SK-N-SH (cell line): ENCODE measurements around the gene RAPGEF1.

ENCODE experiments used
- ELF1 ChIP-seq: IDR thresholded peaks from 2 replicates; pipeline ENCODE4 v1.4.0; 2012
- FOXM1 ChIP-seq: IDR thresholded peaks from 2 replicates; pipeline ENCODE4 v1.4.0; 2012; ENCODE audit warnings: low read depth, mild to moderate bottlenecking
- POLR2AphosphoS5 ChIP-seq: IDR thresholded peaks from 2 replicates; pipeline ENCODE4 v1.6.1; 2012; ENCODE audit warnings: low read depth, low read length
- SIN3A ChIP-seq: IDR thresholded peaks from 2 replicates; pipeline ENCODE4 v1.6.1; 2012; ENCODE audit warnings: low read depth, mild to moderate bottlenecking, low read length, moderate library complexity, borderline replicate concordance
- TF ChIP-seq, protein P1 (sequence below): fragments of 200-600 bp; sonication (generic); IDR thresholded peaks from 2 replicates; pipeline ENCODE4 v1.6.1; 2017; ENCODE audit warnings: antibody characterized with exemption, mild to moderate bottlenecking, moderate library complexity
- TF ChIP-seq, protein P2 (sequence below): IDR thresholded peaks from 2 replicates; pipeline ENCODE4 v1.6.1; 2012; ENCODE audit warnings: mild to moderate bottlenecking, low read depth, low read length, moderate library complexity

DNA sequence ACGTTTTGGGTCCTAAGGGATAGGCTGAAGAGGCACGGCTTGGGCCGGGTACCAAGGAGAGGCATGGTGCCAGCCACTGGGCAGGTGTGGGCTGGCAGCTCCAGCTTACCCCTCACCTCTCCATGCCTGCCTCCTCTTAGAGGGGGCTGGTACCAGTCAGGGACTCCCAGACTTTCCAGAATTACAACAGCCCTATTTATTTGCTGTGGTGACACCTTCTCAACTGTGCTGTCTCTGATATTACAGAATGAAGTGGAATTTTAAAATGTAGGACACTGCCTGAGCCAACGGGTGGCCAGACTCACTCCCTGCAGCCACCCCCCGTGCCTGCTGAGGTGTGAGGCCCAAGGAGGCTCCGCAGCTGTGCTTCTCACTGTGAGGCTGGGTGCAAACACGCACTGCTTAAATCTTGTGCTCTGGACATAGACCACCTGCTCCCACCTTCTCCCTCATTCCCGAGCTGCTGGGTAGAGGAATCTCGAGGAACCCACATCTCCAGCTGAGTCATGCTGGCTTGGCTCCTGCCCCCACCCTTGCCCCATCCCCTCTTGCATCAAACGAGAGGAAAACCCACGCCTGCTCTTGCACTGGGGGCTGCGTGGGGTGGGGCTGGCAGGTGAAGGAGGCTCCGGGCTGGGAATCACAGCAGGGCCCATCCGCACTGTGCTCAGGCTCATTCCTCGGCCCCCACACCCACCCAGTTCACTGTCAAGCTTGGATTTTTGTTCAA lies 146.6 kb downstream of the RAPGEF1 start:
- TF ChIP-seq, protein P1, sequence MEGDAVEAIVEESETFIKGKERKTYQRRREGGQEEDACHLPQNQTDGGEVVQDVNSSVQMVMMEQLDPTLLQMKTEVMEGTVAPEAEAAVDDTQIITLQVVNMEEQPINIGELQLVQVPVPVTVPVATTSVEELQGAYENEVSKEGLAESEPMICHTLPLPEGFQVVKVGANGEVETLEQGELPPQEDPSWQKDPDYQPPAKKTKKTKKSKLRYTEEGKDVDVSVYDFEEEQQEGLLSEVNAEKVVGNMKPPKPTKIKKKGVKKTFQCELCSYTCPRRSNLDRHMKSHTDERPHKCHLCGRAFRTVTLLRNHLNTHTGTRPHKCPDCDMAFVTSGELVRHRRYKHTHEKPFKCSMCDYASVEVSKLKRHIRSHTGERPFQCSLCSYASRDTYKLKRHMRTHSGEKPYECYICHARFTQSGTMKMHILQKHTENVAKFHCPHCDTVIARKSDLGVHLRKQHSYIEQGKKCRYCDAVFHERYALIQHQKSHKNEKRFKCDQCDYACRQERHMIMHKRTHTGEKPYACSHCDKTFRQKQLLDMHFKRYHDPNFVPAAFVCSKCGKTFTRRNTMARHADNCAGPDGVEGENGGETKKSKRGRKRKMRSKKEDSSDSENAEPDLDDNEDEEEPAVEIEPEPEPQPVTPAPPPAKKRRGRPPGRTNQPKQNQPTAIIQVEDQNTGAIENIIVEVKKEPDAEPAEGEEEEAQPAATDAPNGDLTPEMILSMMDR = no peak
- TF ChIP-seq POLR2AphosphoS5 (no peak), SIN3A (no peak), ELF1 (no peak), FOXM1 (no peak)
- TF ChIP-seq, protein P2, sequence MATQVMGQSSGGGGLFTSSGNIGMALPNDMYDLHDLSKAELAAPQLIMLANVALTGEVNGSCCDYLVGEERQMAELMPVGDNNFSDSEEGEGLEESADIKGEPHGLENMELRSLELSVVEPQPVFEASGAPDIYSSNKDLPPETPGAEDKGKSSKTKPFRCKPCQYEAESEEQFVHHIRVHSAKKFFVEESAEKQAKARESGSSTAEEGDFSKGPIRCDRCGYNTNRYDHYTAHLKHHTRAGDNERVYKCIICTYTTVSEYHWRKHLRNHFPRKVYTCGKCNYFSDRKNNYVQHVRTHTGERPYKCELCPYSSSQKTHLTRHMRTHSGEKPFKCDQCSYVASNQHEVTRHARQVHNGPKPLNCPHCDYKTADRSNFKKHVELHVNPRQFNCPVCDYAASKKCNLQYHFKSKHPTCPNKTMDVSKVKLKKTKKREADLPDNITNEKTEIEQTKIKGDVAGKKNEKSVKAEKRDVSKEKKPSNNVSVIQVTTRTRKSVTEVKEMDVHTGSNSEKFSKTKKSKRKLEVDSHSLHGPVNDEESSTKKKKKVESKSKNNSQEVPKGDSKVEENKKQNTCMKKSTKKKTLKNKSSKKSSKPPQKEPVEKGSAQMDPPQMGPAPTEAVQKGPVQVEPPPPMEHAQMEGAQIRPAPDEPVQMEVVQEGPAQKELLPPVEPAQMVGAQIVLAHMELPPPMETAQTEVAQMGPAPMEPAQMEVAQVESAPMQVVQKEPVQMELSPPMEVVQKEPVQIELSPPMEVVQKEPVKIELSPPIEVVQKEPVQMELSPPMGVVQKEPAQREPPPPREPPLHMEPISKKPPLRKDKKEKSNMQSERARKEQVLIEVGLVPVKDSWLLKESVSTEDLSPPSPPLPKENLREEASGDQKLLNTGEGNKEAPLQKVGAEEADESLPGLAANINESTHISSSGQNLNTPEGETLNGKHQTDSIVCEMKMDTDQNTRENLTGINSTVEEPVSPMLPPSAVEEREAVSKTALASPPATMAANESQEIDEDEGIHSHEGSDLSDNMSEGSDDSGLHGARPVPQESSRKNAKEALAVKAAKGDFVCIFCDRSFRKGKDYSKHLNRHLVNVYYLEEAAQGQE = no peak
